Body of pancreas (tissue), 4 donors: ENCODE data around the gene MRPL28. TPM values are rescaled to one million over a fixed set of nuclear protein-coding genes. Genes with fewer than 3 reads are reported as not detected.
"Not testable (repeated sequence)": the region's sequence is repeated elsewhere in the genome, so short reads cannot be mapped to it uniquely, and the experiment has no call there.

Experiments
- ATAC-seq: fragments of 150-250 bp; one replicate; pipeline ENCODE4 v1.9.1; 2016
- DNase-seq, 4 donors: peaks; one replicate each; pipeline ENCODE4 v3.0.0-alpha.2; 2019
- H3K27ac ChIP-seq, 4 donors: fragments of 200-600 bp; sonication (generic); 1 replicate in 3 of 4; 2 replicates in 1 of 4; pipeline versions ENCODE4 v1.5.1 to v1.6.1; 2016 to 2019; ENCODE audit warnings: mild to moderate bottlenecking in 1 of 4, mixed read lengths in 1 of 4, moderate library complexity in 1 of 4
- H3K27me3 ChIP-seq, 2 donors: fragments of 200-600 bp; sonication (generic); one replicate each; pipeline ENCODE4 v1.6.0; 2016; ENCODE audit warnings: mild to moderate bottlenecking in 1 of 2
- H3K36me3 ChIP-seq, 2 donors: fragments of 200-600 bp; sonication (generic); replicated peaks in 1 of 2; 2 replicates each; pipeline ENCODE4 v1.5.1; 2016; ENCODE audit warnings: low read depth in 2 of 2; ENCODE audit not compliant: insufficient read depth in 1 of 2
- H3K4me1 ChIP-seq: fragments of 200-600 bp; sonication (generic); one replicate; pipeline ENCODE4 v1.6.0; 2016
- H3K4me3 ChIP-seq, 2 donors: fragments of 200-600 bp; sonication (generic); 1 replicate in 1 of 2; 2 replicates in 1 of 2; pipeline ENCODE4 v1.5.1; 2016 to 2019
- H3K9me3 ChIP-seq, 3 donors: fragments of 200-600 bp; sonication (generic); 1 replicate in 2 of 3; 2 replicates in 1 of 3; pipeline ENCODE4 v1.5.1; 2016
- POLR2A ChIP-seq, 3 donors: fragments of 450-650 bp; IDR thresholded peaks; one replicate each; pipeline ENCODE4 v1.6.1; 2016; ENCODE audit warnings: antibody characterized with exemption in 3 of 3, mild to moderate bottlenecking in 2 of 3
- WGBS, 2 donors: methylation state at CpG; one replicate each; pipeline ENCODE4 v1.1.5; 2017; 5-methylcytosine and 5-hydroxymethylcytosine counted together
- intact Hi-C: fragments of 100-400 bp; cut with DNase I; formaldehyde crosslinking; loops from one replicate; pipeline ENCODE4 v1.15.1; 2023
- total RNA-seq, 2 donors: library from RNA; depleted of rRNA; stranded (reverse); fragments of >200 nt; gene quantifications; one replicate each; pipeline ENCODE4 v1.1.0, GENCODE V29; 2016
- TF ChIP-seq, protein P1 (sequence below), 7 experiments: fragments of 450-650 bp in 4 of 7; fragments of 200-600 bp in 3 of 7; sonication (generic) in 3 of 7; IDR thresholded peaks; one replicate each; pipeline ENCODE4 v1.5.1; 2016 to 2019; ENCODE audit warnings: antibody characterized with exemption in 7 of 7

Gene MRPL28
- total RNA-seq, 2 donors from 2014 or later, result 22.1 to 31.0 TPM

DNA sequence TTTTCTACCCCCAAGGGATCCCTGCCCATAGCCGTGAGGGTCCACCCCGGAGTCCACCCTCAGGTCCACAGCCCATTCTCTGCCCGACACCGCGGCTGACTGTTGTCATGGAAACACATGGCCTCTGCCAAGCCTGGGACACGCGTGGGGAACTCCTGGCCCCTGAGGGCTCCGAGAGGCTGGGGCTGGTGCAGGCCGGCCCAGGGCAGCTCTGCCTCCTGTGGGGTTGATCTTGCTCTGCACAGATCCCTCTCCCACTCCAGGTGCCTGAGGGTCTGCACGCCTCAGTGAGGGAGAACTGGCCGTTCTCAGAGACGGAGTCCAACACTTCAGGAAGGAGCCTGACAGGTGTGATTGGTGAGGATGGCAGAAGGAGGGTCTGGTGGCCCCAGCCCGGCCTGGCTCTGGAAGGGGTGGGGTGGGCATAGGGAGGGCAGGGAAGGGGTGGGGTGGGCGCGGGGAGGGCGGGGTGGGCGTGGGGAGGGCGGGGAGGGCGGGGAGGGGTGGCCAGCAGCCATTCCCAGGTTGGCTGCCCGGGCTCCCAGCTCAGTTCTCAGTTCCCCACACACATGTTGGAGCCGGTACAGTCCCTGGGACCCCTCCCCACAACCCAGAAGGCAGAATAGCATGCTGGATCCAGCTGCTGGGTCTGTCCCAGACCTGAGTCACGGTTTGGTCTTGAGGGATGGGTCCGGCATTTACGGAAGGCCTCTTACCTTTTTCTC is 6.4 kb downstream of the MRPL28 start:
- Histone ChIP-seq H3K4me1 (peaks cover 15% of the 10 kb centered on the region), H3K4me3 (no peak overlapping the region), H3K27me3 (no peaks in the 10 kb centered on the region), H3K9me3 (no peaks in the 10 kb centered on the region), H3K36me3 (peaks cover 2 to 6% of the 10 kb centered on the region in 2 donors), H3K27ac (no peak overlapping the region)
- ATAC-seq (no peak), DNase-seq (no peak)
- intact Hi-C loops, result loop anchor here (5.0 kb wide), 1 partner anchor 257 kb away; no protein-coding TSS in a partner anchor
- no peak for TF ChIP-seq POLR2A (IDR thresholded peaks at IDR 0.05)
- TF ChIP-seq, protein P1, sequence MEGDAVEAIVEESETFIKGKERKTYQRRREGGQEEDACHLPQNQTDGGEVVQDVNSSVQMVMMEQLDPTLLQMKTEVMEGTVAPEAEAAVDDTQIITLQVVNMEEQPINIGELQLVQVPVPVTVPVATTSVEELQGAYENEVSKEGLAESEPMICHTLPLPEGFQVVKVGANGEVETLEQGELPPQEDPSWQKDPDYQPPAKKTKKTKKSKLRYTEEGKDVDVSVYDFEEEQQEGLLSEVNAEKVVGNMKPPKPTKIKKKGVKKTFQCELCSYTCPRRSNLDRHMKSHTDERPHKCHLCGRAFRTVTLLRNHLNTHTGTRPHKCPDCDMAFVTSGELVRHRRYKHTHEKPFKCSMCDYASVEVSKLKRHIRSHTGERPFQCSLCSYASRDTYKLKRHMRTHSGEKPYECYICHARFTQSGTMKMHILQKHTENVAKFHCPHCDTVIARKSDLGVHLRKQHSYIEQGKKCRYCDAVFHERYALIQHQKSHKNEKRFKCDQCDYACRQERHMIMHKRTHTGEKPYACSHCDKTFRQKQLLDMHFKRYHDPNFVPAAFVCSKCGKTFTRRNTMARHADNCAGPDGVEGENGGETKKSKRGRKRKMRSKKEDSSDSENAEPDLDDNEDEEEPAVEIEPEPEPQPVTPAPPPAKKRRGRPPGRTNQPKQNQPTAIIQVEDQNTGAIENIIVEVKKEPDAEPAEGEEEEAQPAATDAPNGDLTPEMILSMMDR (IDR thresholded peaks at IDR 0.05), result no peak
- WGBS, 2 donors, result 41 to 46% methylated on average over 8 to 18 of the region's 24 CpGs

DNA sequence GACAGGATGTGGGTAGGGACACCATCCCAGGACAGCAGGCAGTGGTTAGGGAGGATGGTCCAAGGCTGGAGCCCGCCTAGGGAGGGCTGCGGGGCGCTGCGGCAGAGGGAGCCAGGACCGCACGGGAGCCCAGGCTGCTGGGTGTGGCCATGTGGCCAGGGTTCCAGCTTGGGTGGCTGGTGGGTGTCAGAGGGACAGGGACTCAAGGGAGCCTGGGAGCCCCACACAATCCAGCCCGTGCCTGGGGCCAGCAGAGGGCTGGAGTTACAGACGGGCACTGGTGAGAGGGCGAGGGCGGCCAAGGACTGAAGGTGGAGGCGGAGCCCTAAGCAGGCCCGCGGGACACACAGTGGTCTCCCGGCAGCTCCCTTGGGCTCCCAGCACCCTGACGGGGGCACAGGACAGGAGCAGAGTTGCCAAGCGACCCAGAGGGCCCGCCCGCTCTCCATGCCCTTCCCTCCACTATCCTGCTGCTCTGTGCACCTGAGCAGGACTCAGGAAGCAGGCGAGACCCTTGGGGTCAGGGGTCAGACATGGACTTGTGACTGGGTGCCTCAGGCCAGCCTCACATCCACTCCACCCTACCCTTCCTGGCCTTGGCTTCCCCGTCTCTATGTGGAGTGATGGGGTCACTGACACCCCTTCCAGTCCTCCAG is 7.1 kb downstream of the MRPL28 start:
- 58 to 64% methylated on average over 4 to 20 of the region's 20 CpGs for WGBS, 2 donors
- peaks cover 15% of the 10 kb centered on the region for H3K4me1 ChIP-seq
- intact Hi-C loops, result loop anchor here (5.0 kb wide), 1 partner anchor 256 kb away; no protein-coding TSS in a partner anchor

DNA sequence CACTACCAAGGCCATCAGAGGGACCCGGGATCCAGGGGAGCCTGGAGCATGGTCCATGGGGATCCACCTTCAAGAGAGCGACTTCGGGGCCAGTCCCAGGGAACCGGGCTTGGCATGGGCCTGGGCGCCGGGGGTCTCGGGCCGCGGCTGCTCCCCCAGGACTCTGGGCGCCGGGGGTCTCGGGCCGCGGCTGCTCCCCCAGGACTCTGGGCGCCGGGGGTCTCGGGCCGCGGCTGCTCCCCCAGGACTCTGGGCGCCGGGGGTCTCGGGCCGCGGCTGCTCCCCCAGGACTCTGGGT is 7.7 kb downstream of the MRPL28 start:
- DNase-seq, H3K27ac ChIP-seq, H3K4me3 ChIP-seq, H3K27me3 ChIP-seq, H3K36me3 ChIP-seq, H3K9me3 ChIP-seq, ATAC-seq: not testable (repeated sequence)
- intact Hi-C loops, result loop anchor here (5.0 kb wide), 1 partner anchor 255 kb away; no protein-coding TSS in a partner anchor
- 52% methylated on average over 7 of the region's 24 CpGs; no CpG with 5 or more reads in 1 of the 2 donors for WGBS, 2 donors
- H3K4me1 ChIP-seq, result peaks cover 15% of the 10 kb centered on the region

More for the DNA sequence above, 7.1 kb downstream of the MRPL28 start:
- Histone ChIP-seq H3K36me3 (peaks cover 2 to 3% of the 10 kb centered on the region in 2 donors), H3K27ac (no peak overlapping the region), H3K9me3 (no peaks in the 10 kb centered on the region), H3K4me3 (no peak overlapping the region), H3K27me3 (no peaks in the 10 kb centered on the region)
- no peak for ATAC-seq
- DNase-seq, result no peak
- TF ChIP-seq, protein P1 (IDR thresholded peaks at IDR 0.05), result no peak
- no peak for TF ChIP-seq POLR2A (IDR thresholded peaks at IDR 0.05)

DNA sequence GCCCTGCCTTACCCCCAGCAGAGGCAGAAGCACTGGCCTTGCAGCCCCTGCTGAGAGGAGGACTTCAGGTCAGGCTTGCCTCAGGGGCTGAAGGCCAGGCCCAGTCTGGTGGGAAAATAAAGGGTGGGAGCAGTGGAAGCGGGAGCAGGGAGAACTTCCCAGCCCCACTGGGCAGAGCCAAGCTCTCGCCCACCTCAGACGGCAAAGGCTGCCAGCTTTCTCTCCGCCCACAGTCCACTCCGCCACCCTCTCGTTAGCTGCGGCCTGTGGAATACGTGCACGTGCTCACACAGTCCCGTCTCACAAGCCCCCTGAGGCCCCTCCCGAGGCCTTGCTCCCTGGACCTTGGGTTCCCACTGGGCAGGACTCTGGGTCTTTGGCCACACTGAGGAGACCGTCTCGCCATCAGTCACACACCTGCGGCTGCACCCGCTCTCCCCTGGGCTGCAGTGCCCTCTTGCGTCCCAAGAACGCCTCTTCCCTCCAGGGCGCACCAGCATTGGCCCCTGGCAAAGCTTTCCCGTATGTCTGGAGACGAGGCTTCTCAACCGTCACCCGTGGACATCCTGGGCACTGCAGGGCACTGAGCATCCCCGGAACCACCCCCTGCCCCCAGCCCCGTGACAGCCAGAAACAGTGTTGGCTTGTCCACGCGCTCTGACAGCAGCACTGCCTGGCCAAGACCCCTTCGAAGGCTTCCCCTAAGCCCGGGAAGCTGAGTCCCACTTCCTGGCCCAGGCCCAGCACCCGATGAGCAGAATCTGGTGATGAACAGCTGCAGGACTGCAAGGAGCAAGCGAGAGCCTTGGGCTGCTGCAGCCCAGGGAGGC is 8.3 kb downstream of the MRPL28 start:
- H3K36me3 ChIP-seq, result no peaks in the 10 kb centered on the region
- peaks cover 15% of the 10 kb centered on the region for H3K4me1 ChIP-seq
- TF ChIP-seq, protein P1 (IDR thresholded peaks at IDR 0.05), result peak; percentile 76 to 94 (median 89)
- TF ChIP-seq POLR2A (IDR thresholded peaks at IDR 0.05), result no peak
- DNase-seq, result peak; percentile 83 to 87 (median 85)
- no peak overlapping the region for H3K27ac ChIP-seq
- H3K9me3 ChIP-seq, result no peaks in the 10 kb centered on the region
- no peaks in the 10 kb centered on the region for H3K27me3 ChIP-seq
- no peak overlapping the region for H3K4me3 ChIP-seq
- ATAC-seq, result peak; percentile 95
- WGBS, 2 donors, result 0 to 10% methylated on average over 10 to 29 of the region's 30 CpGs
- intact Hi-C loops, result loop anchor here (5.0 kb wide), 1 partner anchor 255 kb away; no protein-coding TSS in a partner anchor
